SK-N-SH (cell line): ENCODE results near the gene ACTR1A. TPM values are rescaled to one million over a fixed set of nuclear protein-coding genes. Genes with fewer than 3 reads are reported as not detected.

ENCODE experiments used
- CTCF ChIA-PET: fragments of 300-600, 350-600 bp; formaldehyde crosslinking; extraction: SDS; loops from one replicate; lab custom pipeline; 2021; lab: Yijun Ruan, JAX
- POLR2A ChIA-PET: fragments of 350-600 bp; sonication (Branson Sonifier 250); formaldehyde crosslinking; extraction: SDS; loops from one replicate; lab custom pipeline; 2020; ENCODE audit warnings: antibody characterized with exemption, inconsistent platforms; lab: Yijun Ruan, JAX
- DNase-seq: peaks from one replicate; pipeline ENCODE4 v3.0.0; 2012
- H2AFZ ChIP-seq: fragments of 200-600 bp; sonication (generic); 2 replicates; pipeline ENCODE4 v1.8.1; 2016; ENCODE audit warnings: antibody characterized with exemption, mild to moderate bottlenecking, low read depth
- H3F3A ChIP-seq: fragments of 200-600 bp; sonication (generic); replicated peaks from 2 replicates; pipeline ENCODE3; 2016; ENCODE audit warnings: antibody characterized with exemption, mild to moderate bottlenecking; ENCODE audit not compliant: insufficient read depth
- H3K27ac ChIP-seq, 2 experiments: fragments of 200-500 bp in 1 of 2; fragments of 200-600 bp in 1 of 2; sonication (Bioruptor generic) in 1 of 2; sonication (generic), shearing (Covaris generic) in 1 of 2; 2 replicates each; pipeline versions ENCODE4 v1.5.1 to v1.6.1; 2014 to 2016; ENCODE audit warnings: low read depth in 2 of 2, inconsistent platforms in 1 of 2, low read length in 1 of 2, mild to moderate bottlenecking in 1 of 2, mixed read lengths in 1 of 2
- H3K27me3 ChIP-seq: fragments of 200-600 bp; sonication (generic), shearing (Covaris generic); 2 replicates; pipeline ENCODE4 v1.6.1; 2016; ENCODE audit warnings: mixed run types; ENCODE audit not compliant: insufficient read depth
- H3K36me3 ChIP-seq, 2 experiments: fragments of 200-500 bp in 1 of 2; fragments of 200-600 bp in 1 of 2; sonication (Bioruptor generic) in 1 of 2; sonication (generic) in 1 of 2; replicated peaks in 1 of 2; 2 replicates each; pipeline versions ENCODE3 to v1.5.1; 2014 to 2016; ENCODE audit warnings: low read length in 1 of 2, mild to moderate bottlenecking in 1 of 2; ENCODE audit not compliant: insufficient read depth in 2 of 2, control insufficient read depth in 1 of 2
- H3K4me1 ChIP-seq, 2 experiments: fragments of 200-500 bp in 1 of 2; fragments of 200-600 bp in 1 of 2; sonication (Bioruptor generic) in 1 of 2; sonication (generic), shearing (Covaris generic) in 1 of 2; 2 replicates each; pipeline versions ENCODE4 v1.5.1 to v1.6.1; 2014 to 2016; ENCODE audit warnings: low read depth in 1 of 2, low read length in 1 of 2, mixed run types in 1 of 2; ENCODE audit not compliant: insufficient read depth in 2 of 2, control insufficient read depth in 1 of 2
- H3K4me2 ChIP-seq: fragments of 200-600 bp; sonication (generic), shearing (Covaris generic); 2 replicates; pipeline ENCODE4 v1.6.1; 2017; ENCODE audit warnings: mixed run types
- H3K4me3 ChIP-seq, 2 experiments: fragments of 200-500 bp in 1 of 2; fragments of 200-600 bp in 1 of 2; sonication (Bioruptor generic) in 1 of 2; sonication (generic), shearing (Covaris generic) in 1 of 2; 2 replicates each; pipeline versions ENCODE4 v1.5.1 to v1.8.1; 2014 to 2016; ENCODE audit warnings: low read depth in 2 of 2, inconsistent platforms in 1 of 2, low read length in 1 of 2, mild to moderate bottlenecking in 1 of 2, mixed read lengths in 1 of 2, moderate library complexity in 1 of 2
- H3K79me2 ChIP-seq: fragments of 200-600 bp; sonication (generic); 2 replicates; pipeline ENCODE4 v1.8.1; 2017; ENCODE audit warnings: mild to moderate bottlenecking; ENCODE audit not compliant: insufficient read depth
- H3K9ac ChIP-seq: fragments of 200-600 bp; sonication (generic); 2 replicates; pipeline ENCODE4 v1.6.1; 2017; ENCODE audit warnings: mixed run types
- H3K9me2 ChIP-seq: fragments of 200-600 bp; sonication (generic); 2 replicates; pipeline ENCODE4 v1.6.1; 2017; ENCODE audit warnings: mixed run types
- H3K9me3 ChIP-seq: fragments of 200-600 bp; sonication (generic); 2 replicates; pipeline ENCODE4 v1.6.1; 2017; ENCODE audit warnings: mixed run types, mild to moderate bottlenecking, moderate library complexity
- H4K20me1 ChIP-seq: fragments of 200-600 bp; sonication (generic); 2 replicates; pipeline ENCODE4 v1.6.1; 2017; ENCODE audit warnings: mild to moderate bottlenecking, mixed run types; ENCODE audit not compliant: insufficient read depth
- CHD2 ChIP-seq: fragments of 150-350 bp; IDR thresholded peaks from 2 replicates; pipeline ENCODE4 v1.6.1; 2018; ENCODE audit warnings: low read length; ENCODE audit not compliant: partially characterized antibody
- CTCF ChIP-seq: fragments of 200-600 bp; sonication (generic); IDR thresholded peaks from 2 replicates; pipeline ENCODE4 v1.6.1; 2017; ENCODE audit warnings: antibody characterized with exemption, mild to moderate bottlenecking, moderate library complexity
- ELF1 ChIP-seq: IDR thresholded peaks from 2 replicates; pipeline ENCODE4 v1.4.0; 2012
- EP300 ChIP-seq, 2 experiments: IDR thresholded peaks; 2 replicates each; pipeline versions ENCODE4 v1.4.0 to v1.6.1; 2012; ENCODE audit warnings: borderline replicate concordance in 1 of 2, low read depth in 1 of 2, low read length in 1 of 2
- FOXJ3 ChIP-seq: sonication (generic); formaldehyde crosslinking; IDR thresholded peaks from 2 replicates; pipeline ENCODE4 v1.5.1; 2020; ENCODE audit warnings: mild to moderate bottlenecking, missing genetic modification reagents
- GABPA ChIP-seq: IDR thresholded peaks from 2 replicates; pipeline ENCODE4 v1.4.0; 2012; ENCODE audit warnings: low read depth, mild to moderate bottlenecking
- JUND ChIP-seq: IDR thresholded peaks from 2 replicates; pipeline ENCODE4 v1.4.0; 2012
- MAX ChIP-seq: IDR thresholded peaks from 2 replicates; pipeline ENCODE4 v1.4.0; 2012; ENCODE audit warnings: low read depth
- NFIC ChIP-seq: IDR thresholded peaks from 2 replicates; pipeline ENCODE4 v1.4.0; 2012; ENCODE audit warnings: borderline replicate concordance
- NRF1 ChIP-seq: IDR thresholded peaks from 2 replicates; pipeline ENCODE4 v1.6.1; 2012; ENCODE audit warnings: low read depth, mild to moderate bottlenecking, low read length
- PBX3 ChIP-seq: IDR thresholded peaks from 2 replicates; pipeline ENCODE4; 2012
- POLR2AphosphoS5 ChIP-seq: IDR thresholded peaks from 2 replicates; pipeline ENCODE4 v1.6.1; 2012; ENCODE audit warnings: low read depth, low read length
- RCOR1 ChIP-seq: fragments of 150-350 bp; IDR thresholded peaks from 2 replicates; pipeline ENCODE4 v1.6.1; 2017; ENCODE audit warnings: antibody characterized with exemption, low read length
- SMC3 ChIP-seq: IDR thresholded peaks from 2 replicates; pipeline ENCODE4 v1.6.1; 2012; ENCODE audit warnings: low read depth, low read length, improper control_type of control experiment
- TEAD4 ChIP-seq: IDR thresholded peaks from 2 replicates; pipeline ENCODE4 v1.4.0; 2012; ENCODE audit warnings: mild to moderate bottlenecking, borderline replicate concordance; ENCODE audit not compliant: insufficient read depth
- USF1 ChIP-seq: IDR thresholded peaks from 2 replicates; pipeline ENCODE4 v1.4.0; 2012; ENCODE audit warnings: low read depth, borderline replicate concordance
- USF2 ChIP-seq: fragments of 150-350 bp; IDR thresholded peaks from 2 replicates; pipeline ENCODE4 v1.6.1; 2017; ENCODE audit warnings: antibody characterized with exemption, low read length, low read depth, borderline replicate concordance
- YY1 ChIP-seq: IDR thresholded peaks from 2 replicates; pipeline ENCODE4 v1.4.0; 2012; ENCODE audit warnings: low read depth, mild to moderate bottlenecking
- ZBTB33 ChIP-seq: IDR thresholded peaks from 2 replicates; pipeline ENCODE4 v1.4.0; 2012; ENCODE audit warnings: low read depth, borderline replicate concordance
- WGBS: methylation state at CpG from one replicate; pipeline ENCODE4 v1.1.6; 2017; ENCODE audit warnings: low lambda C conversion rate; 5-methylcytosine and 5-hydroxymethylcytosine counted together
- polyA plus RNA-seq, 3 experiments: library from polyadenylated mRNA; depleted of rRNA; stranded (reverse); fragments of >200 nt; gene quantifications; 2 replicates each; pipeline ENCODE4 v1.2.3, GENCODE V29; 2012

ACTR1A gene
- polyA plus RNA-seq, 1 of the 3 experiments (the other 2 are of a cell fraction), result 106 TPM

- TF ChIP-seq TEAD4 (no peak), USF2 (no peak), FOXJ3 (CRISPR knock-in tag) (no peak), CTCF (no peak), RCOR1 (no peak), NRF1 (no peak), USF1 (no peak), NFIC (no peak), CHD2 (no peak), MAX (no peak), YY1 (no peak), ELF1 (no peak), EP300 (IDR thresholded peaks at IDR 0.05; ENCODE audit: borderline replicate concordance in 1 of 2, low read depth in 1 of 2, low read length in 1 of 2) (no peak)
Observed at GRCh38 chr10:102527546-102527945, 25.0 kb upstream of the ACTR1A start (continued).

- Histone ChIP-seq H3K27ac (no peak overlapping the region), H3K9me3 (no peaks in the 10 kb centered on the region), H4K20me1 (no peaks in the 10 kb centered on the region), H3K4me1 (peaks cover 0 to 2% of the 10 kb centered on the region in 2 experiments; a peak in 1 of 4 replicates), H3F3A (no peaks in the 10 kb centered on the region), H3K4me3 (no peak overlapping the region), H3K79me2 (peaks cover 9% of the 10 kb centered on the region; the same call in 1 of the 2 replicates), H3K9me2 (no peaks in the 10 kb centered on the region), H3K4me2 (no peak overlapping the region), H3K36me3 (no peaks in the 10 kb centered on the region), H3K27me3 (no peaks in the 10 kb centered on the region), H3K9ac (no peak overlapping the region), H2AFZ (no peak overlapping the region)
- POLR2A ChIA-PET, result no interaction called here
- TF ChIP-seq POLR2AphosphoS5, result no peak
- TF ChIP-seq USF1, result no peak
- TF ChIP-seq PBX3, result no peak
- no peak for TF ChIP-seq SMC3
- no peak for TF ChIP-seq JUND
- TF ChIP-seq CHD2, result no peak
- TF ChIP-seq YY1, result no peak
- TF ChIP-seq ZBTB33, result no peak
- TF ChIP-seq ELF1, result no peak
- TF ChIP-seq GABPA, result no peak
- CTCF ChIA-PET, result interaction anchor here (0.7 kb wide), 1 partner anchor 11 kb away, joined by 3 read pairs; no protein-coding TSS in a partner anchor
- DNase-seq, result no peak
- WGBS, result 91% methylated on average over 4 of the region's 4 CpGs
Observed at GRCh38 chr10:102524746-102525145, 22.2 kb upstream of the ACTR1A start.
